GM12873 (cell line): Measurements from ENCODE around the gene COL9A3.

Source experiments
- CTCF ChIP-seq: IDR thresholded peaks from 2 replicates; pipeline ENCODE4 v1.5.1; 2012; ENCODE audit warnings: low read depth, mild to moderate bottlenecking, moderate library complexity, low read length, control low read depth; ENCODE audit not compliant: insufficient read depth; ENCODE audit errors: missing control alignments

COL9A3 gene

DNA sequence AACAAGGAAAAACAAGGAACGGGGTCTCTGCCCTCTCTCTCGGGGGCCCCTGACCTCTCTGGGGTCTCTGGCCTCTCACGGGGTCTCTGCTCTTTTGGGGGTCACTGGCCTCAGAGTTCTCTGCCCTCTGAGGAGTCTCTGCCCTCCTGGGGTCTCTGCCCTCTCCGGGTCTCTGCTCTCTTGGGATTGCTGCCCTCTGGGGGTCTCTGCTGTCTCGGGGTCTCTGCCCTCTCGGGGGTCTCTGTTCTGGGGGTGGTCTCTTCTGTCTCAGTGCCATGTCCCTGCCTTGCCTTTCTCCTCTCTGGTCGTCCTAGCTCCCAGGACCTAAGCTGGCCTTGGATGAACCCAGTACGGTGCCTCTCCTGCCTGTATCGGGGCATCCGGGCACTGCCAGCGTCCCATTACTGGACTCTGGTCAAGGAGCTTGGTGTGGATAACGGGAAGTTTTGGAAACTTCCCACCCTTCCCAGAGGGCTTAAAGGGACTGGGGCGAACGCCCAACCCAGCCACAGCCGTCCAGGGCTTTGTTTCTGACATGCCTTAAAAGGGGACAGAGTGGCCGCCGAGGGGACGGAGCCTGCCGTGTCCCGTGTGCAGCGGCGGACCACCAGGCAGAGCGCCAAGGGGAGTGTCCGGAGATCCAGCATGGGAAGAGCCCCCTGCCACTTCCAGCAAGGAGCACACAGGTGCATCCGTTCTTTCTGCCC, 45.3 kb upstream of the COL9A3 start:
- no peak for TF ChIP-seq CTCF

GRCh38 chr20:62772103-62772611, 44.7 kb upstream of the COL9A3 start:
- no peak for TF ChIP-seq CTCF

- TF ChIP-seq CTCF, result no peak
These were observed 44.2 kb upstream of the COL9A3 start for GRCh38 chr20:62772619-62772989.

DNA sequence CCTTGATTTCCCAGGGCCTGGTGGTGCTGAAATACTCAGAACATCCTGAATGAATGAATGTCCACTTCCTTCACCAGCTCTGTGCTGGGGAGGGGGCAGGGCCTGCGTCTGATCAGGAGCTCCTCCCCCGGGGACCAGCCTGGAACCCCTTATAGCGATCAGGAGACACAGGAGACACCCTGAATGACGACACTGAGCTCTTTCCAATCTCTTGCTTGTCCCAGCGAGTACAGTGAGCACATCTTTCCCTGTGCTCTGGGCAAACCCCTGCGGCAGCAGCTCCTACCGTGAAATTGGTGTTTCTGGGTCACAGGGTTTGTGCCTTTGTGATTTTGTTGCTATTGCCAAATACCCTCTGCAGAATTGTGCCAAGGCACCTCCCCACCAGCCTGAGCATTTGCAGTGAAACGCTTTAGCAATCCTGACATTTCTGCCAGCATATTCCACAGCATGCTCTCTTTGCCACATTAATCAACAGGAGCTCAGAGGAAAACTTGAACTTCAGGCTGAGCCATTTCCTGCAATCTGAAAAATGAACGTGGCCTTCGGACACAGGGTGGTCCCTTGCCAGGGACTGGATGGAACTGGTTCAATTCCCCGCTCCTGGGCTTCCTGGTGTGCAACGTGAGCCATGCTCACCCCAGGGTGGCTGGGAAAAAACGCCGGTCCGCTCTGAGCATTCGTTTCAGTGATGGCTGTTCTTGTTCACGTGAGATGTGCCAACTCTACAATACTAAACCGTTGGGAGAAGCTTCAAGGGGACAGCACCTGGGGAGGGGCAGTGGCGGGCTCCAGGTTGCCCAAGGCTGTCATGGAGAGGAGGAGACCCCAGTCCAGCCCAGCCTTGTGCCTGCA, 43.6 kb upstream of the COL9A3 start:
- no peak for TF ChIP-seq CTCF

GRCh38 chr20:62773845-62774714, 42.8 kb upstream of the COL9A3 start:
- no peak for TF ChIP-seq CTCF

GRCh38 chr20:62774762-62775161, 42.1 kb upstream of the COL9A3 start:
- no peak for TF ChIP-seq CTCF
